Activated gamma-delta T cell (primary cell): ENCODE measurements around the gene BOD1.
"Not testable (repeated sequence)": the region's sequence is repeated elsewhere in the genome, so short reads cannot be mapped to it uniquely, and the experiment has no call there.

Experiments used
- DNase-seq: peaks from one replicate; lab custom pipeline; 2025; lab: John Stamatoyannopoulos, UW

The BOD1 gene

DNA sequence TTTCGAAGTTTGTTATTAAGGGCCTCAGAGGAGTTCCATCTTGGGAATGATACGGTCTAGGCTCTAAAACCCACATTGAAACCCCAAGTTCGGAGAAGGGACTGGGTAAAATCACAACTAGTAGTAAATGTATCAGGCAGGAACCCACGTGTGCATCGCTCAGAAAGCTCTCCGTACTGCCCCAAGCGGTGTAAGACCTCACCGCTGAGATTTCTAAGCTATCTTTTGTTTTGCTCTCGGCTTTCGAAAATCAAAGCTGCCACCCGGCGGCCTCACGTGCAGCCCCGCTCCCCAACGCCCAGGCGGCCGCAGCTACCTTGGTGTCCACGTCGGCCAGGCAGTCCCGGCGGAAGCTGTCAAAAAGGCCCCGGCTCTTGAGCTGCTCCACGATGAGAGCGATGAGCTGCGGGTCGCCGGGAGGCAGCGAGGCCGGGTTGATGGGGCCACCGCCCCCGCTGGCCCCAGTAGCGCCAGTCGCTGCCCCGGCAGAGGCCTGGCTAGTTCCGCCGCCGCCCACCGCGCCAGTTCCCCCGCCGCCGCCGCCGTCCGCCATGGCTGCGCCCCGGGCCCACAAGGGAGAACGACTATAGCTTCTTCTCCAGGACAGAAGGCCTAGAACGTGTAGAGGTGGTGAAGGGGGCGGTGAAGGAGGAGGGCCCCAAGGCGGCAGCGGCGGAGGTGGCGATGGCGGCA lies 420 bp downstream of the BOD1 start:
- peak; percentile 54 for DNase-seq

DNA sequence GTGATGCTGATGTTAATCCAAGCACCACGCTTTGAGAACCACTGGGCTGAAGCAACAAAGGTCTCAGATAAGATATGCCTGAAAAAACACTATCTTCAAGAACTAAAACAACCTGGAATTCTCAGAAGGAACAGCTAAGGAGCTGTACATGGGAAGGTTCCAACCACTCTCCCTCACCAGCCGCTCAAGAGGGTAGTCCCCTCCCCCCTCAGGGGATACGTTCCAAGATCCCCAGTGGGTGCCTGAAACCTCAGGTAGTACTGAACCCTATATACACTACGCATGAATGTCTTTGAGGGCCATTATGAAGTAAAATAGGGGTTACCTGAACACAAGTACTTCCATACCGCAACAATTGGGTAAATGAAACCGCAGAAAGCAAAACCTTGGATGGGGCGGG lies 1.9 kb downstream of the BOD1 start:
- DNase-seq: no peak

DNA sequence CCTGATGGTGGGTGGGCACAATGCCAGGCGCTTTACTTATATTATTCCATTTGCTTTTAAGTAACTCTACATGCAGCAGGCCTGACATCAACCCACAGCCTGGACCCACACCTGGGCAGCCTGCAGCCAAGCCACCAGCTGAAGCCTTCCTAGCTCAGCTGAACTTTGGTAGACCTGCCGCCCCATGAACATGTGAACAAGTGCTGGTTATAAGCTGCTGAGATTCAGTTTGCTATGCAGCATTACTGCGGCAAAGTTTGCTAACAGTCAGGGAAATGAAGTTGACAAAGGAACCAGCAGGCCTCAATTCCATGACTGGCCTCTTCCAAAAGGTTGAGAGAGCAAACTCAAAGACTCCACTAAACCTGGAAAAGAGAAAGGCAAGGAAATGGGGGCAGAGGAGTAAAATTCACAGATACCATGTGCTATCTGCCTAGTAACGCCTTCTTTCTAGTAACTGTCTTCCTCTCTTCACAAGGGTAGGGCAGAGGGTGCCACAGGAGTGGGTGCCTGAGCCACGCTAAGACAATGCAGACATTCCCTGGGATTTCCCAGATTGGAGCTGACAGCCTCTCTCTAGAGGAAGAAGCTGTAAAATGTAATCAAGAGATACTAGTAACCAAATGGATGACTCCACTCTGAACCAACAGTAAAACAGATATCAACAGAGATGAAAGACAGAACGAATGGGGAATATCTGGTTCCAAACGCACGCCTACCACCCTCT lies 2.9 kb downstream of the BOD1 start:
- DNase-seq: no peak

DNA sequence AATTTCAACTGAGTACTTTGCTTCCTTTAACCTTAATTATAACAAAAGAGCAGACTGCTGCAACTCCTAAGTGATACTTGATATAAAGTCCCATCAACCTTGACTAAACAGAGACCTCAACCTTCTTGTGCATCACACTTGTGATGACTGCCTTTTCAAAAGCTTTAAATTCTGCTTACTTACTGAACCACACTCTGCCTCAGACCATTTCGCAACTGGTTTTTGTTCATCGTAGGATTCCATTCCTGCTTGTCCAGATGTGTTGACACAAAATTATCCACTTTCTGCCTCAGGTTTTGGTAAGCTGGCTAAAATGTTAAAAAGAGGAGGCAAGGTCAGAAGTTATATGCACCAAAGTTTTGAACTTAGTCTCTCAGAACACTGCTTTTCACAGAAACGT lies 3.5 kb downstream of the BOD1 start:
- no peak for DNase-seq

DNA sequence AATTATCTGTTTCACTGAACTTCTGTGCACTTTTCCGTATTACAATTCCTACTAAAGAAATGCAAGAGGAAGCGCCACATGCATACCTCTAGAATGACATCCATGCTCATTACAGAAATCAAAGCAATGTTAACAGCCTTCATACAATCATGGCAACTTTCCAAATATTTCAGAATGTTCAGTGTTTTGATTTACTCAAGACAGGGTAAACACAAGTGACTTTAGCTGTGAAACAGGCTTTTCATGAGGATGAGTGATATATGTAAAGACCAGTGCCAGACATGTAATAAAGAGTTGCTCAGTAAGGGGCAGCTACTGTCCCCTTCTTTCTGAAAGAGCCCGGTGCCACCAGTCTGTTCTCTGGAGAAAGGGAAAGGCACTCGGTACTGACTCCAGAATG lies 4.7 kb downstream of the BOD1 start:
- no peak for DNase-seq

DNA sequence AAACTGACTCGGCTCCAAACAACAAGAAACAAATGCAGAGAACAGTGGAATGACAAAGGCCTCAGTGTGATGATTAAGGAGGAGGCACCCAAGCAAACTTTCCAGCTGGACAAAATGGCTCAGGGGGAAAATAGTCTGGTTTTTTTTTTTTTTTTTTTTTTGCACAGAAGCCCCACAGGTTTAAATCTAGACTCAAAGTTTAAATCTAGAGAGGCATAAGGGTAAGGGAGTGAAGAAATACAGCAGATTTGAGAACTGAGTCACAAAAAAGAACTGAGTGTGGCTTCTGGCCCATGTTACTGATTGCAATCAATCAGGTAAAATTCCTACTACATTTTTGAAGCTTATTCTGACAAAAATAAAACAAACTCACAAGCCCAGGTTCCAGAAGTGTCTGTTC lies 12.3 kb downstream of the BOD1 start:
- no peak for DNase-seq

DNA sequence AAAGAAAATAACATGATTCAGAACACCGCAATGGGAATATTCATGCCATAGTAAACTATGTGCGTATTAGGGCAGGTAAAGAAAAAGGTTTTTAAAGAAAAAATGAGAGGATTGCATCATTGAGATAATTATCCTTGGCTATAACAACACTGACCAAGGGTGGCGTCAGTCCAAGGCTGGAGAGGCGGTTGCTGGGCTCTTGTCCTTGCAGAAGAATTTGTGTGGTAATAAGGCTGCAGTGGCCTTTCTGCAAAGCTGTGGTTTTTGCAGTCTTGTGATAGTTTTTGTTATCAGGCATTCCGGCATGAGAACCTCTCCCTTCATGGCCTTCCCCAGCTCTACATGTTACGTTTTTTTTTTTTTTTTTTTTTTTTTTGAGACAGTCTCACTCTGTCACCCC lies 14.0 kb downstream of the BOD1 start:
- no peak for DNase-seq

DNA sequence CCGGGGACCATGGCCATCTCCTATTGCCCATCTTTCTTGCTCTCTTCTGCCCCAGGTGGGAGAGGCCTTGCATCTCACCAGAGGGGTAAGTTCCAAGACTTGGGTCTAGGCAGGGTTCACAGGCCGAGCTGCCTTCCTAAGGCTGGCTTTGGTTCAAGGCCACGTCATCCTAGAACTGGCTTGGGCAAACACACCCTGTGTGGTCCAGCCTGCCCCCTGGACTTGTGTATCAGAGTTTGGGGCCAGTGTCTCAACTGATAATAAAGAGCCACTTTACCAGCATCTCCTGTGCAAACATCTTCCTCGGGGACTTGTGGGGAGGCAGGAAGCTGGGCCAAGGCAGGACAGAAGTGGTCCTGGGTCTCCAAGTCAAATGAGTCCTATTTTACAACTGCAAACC lies 17.8 kb downstream of the BOD1 start:
- no peak for DNase-seq

DNA sequence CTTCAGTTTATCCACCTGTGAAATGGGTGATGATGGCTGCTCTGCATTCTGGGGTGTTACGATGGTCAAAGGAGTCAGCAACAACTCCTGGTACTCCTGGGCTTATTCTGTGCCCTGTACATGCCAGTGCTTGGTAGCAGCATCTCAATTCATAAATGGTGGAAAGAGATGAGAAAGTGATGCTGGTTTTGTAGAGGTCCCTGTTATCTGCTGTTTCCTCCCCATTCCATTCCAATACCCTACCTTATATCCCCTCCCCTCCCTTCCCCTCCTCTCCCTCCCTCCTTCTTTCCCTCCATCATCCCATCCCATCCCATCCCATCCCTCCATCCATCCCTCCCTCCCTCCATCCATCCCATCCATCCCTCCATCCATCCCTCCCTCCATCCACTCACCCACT lies 19.1 kb downstream of the BOD1 start:
- DNase-seq: no peak

DNA sequence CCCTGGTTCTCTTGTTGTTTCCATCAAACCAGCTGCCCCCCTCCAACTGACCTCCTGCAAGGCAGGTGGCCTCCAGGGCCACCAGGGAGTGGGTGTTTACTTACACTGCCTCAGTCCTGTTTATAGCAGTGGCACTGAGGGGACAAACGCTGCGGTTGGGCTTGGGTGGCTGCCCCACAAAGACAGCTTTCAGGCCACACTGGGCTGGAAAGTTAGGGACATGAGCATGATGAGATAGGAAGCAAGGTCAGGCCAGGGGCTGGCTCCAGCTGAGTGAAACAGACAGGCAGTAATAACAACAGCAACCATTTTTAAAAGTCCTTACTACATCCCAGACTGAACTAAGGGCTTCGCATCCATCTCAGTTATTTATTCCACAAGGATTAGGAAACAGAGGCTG lies 20.6 kb downstream of the BOD1 start:
- DNase-seq: no peak

DNA sequence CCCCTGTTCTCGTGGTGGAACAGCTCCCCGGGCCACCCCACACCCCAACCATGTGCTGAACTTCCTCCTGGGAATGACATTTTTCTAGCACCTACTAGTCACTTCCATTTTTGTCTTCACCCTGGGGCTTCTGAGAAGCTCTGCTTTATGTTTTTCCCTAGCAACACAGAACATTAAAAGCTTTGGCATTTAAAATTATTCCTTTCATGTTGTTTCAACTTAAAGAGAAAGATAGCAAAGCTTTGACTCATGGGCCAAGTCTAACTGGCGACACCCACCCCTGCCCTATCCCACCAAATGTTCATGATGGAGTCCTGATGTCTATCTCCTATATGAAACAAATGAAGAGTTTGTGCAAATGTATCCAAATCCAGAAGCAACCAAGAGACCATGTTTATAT lies 22.4 kb downstream of the BOD1 start:
- no peak for DNase-seq

DNA sequence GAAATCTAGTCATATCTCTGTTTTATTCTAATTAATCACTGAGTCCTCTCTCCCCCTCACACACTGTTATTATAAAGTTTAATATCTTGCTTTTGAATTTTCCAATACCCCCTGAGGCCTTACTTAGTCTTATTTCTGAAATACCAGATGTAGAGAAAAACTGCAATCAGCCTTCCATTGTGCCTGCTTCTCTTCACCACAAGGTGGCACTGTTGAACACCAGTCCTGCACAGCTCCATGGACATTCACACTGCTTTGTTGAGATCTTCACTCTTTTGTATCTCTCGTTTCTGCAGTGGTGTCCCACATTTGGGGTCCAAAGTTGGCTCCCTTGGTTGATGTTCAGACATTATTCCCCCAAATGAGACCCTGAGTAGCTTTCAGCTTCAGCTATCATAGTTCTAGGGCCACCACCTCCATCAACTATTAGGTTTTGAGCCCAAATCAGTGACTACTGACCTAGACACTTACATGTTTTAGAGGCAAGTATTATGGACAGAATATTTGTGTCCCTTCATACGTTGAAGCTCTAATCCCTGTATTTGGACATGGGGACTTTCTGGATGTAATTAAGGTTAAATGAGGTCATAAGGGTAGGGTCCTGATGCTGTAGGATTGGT lies 24.3 kb downstream of the BOD1 start:
- DNase-seq: no peak

DNA sequence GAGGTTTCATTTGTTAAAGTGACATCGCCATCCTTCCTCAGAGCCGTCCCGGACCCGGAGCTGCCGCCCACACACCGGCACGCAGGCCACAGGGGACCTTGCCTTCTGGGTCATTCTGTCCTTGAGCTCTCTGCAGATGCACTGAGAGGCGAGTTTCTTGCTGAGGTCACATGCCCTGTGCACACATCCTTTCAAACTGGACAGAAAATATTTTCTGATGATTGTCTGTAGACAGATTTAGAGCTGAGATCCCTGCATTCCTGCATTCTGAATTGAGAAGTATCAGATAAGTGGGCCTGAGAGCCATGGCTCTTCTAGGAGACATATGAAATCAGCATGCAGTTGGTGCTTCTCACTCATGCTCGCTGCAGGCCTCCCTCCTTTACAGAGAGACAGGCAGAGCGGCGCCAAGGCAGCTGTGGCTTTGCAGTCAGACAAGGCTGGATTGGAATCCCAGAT lies 25.4 kb downstream of the BOD1 start:
- DNase-seq: no peak

DNA sequence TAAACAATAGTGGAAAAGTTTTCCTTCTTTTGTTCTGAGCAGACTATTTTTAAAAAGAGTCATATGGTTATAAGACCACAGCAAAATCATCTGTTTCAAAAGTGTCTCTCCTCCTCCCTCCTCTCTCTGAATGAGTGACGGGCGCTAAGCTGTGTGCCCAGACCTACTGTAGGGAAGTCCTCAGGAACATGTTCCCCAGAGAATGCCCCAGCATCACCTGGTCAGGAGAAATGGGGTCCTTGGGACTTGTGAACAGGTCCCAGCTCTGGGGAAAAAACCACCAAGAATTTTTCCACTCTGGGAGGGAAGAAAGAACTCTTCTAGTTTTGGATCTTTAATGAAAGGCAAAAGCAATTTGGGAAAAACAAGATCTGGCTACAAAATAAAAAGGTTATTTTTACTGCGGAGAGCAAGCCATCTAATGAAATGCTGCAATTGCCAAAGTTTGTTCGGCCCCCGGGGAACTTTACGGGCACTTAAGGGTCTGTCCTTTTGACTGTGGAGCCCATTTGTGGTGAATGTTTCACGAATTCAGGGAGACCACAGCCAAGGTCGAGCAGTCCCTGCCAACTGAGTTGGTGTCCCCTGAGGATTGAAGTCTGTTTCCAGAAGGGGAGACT lies 25.9 kb downstream of the BOD1 start:
- DNase-seq: no peak

DNA sequence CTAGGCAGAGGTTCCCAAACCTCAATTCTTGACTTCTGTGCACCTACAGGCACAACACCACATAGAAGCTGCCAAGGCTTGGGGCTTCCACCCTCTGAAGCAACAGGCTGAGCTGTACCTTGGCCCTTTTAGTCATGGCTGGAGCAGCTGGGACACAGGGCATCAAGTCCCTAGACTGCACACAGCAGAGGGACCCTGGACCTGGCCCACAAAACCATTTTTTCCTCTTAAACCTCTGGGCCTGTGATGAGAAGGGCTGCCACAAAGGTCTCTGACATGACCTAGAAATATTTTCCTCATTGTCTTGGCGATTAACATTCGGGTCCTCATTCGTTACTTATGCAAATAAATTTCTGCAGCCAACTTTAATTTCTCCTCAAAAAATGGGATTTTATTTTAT lies 30.3 kb downstream of the BOD1 start:
- not testable (repeated sequence) for DNase-seq

DNA sequence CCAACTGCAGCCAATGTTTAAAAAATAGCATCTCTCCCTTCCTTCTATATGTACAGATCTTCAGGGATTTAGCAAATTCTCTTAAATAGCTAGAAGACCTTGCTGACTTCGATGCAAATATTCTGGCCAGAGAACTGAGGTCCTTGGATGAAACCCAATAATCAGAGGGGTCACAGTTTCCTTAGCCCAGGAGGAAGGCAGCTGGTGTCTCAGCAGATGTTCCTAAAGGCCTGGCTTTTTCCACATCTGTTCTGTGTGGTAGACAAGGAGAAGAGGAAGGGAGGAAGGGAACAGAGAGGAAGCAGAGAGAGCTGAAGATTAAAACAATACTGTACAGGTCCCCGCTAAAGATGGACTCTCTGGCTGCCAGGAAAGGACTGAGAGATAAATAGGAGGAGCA lies 33.1 kb downstream of the BOD1 start:
- DNase-seq: no peak

DNA sequence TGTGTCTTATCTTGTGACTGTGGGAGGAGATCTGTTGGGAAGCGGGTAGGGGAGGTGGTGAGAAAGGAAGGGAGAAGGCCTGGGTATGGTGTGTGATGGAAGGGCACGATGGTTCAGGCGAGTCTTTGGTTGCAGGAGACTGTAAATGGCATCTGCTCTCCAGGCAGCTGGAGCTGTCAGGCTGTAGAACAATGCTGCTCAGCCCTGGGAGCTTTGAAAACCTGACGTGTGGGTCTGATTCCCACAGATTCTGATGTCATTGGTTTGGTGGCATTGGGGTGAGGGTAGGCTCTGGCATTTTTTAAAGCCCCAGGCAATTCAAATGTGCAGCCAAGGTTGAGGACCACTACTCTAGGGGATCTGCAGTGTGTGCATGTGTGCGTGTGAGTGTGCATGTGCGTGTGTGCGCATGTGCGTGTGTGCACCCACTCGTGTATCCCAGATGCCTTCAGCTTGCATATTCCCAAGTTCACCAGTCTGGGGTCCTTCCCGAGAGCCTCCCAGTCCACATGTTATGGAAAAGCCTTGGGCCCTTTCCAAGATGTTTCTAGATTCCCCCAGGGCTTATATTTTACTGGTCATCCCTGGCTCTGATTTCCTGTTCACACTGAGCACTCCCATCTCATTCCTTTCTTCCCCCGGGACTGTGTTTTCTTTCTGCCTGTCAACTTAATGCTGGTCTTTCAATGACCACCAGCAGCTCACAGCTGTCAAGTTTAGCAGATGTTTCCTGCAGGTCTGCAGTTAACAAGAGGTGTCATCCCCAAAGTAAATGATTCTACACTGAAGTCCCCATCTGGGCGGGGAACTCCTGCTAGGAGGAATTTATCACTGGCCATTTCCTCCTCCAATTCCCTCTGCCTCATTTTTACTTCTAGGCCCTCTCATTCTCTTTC lies 34.0 kb downstream of the BOD1 start:
- DNase-seq: no peak

DNA sequence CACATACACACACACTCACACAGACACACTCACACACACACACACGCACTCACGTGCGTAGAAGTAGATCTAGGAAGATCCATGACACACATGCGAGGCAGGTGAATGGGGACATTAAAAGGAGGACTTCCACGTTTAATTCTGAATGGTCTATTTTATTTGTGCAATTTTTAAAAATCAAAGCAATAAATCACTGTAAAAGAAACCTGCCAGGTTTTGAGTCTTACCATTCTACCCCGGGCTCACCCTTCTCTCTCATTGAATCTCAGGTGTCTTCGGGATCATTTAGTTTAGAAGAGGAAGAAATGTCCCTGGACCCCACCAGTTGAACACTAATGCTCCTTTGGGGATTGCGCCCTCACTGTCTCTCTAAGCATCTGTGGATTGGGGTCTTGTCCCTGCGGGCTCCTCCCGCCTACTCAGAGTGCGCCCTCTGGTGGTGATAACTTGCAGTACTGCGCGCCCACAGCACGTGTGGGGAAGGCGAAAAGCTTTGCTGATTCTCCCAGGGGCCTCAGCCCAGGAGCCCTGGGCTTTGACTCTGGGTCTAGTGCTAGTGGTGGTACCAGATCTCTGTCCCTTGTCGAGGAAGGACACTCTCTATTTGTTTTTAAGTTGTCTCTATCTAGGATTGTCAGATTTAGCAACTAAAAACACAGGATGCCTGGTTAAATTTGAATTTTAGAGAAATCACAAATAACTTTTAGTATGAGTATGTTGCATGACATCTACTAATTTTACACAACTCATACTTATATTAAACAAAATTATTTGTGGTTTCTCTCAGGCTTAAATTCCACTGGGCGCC lies 34.8 kb downstream of the BOD1 start:
- no peak for DNase-seq

DNA sequence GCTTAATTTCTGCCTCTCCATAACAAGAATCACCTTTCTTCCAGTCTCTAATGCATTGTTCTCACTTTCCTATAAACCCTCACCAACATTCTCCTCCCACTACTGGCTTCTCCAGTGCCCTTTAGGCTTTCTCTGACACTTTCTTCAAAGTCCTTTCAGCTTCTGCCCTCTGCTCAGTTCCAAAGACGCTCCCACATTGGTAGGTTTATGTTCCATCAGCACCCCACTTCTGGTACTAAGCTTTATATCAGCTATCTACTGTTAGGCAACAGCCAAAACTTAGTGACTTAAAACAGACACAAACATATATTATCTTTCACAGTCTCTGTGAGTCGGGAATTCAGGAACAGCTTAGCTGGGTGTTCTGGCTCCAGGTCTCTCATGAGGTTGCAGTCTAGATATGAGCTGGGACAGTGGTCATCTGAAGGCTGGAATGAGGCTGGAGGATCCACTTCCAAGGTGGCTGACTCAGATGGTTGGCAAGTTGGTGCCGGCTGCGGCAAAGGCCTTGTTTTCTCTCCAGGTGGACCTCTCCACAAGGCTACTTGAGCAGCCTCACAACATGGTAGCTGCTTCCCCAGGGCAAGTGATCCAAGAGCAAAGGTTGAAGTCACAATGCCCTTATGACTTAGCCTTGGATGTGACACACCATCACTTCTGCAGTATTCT lies 37.4 kb downstream of the BOD1 start:
- DNase-seq: no peak

DNA sequence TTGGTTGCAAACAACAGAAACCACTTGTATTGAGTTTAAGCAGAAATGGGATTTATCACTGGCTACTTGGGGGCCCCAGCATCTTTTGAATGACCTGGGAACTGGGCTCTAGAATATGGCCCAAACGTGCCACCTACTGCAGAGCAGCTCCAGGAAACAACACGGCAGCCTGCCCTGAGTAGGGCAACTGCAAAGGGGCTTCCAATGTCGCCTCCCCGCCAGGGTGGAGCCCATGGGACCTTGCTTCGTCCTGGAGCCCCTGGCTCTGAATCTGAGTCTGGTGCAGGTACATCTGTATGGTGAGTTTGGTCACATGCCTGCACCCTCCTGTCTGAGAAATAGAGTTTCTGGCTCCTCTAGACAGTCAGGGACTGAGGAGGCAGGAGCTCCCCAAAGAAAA lies 38.6 kb downstream of the BOD1 start:
- no peak for DNase-seq
